Measurements from ENCODE around the gene SLC22A23. TPM values are rescaled to one million over a fixed set of nuclear protein-coding genes. Genes with fewer than 3 reads are reported as not detected.

The SLC22A23 gene
- 5.5 TPM for polyA plus RNA-seq (2012; ENCODE audit: insufficient read depth, insufficient read length)

DNA sequence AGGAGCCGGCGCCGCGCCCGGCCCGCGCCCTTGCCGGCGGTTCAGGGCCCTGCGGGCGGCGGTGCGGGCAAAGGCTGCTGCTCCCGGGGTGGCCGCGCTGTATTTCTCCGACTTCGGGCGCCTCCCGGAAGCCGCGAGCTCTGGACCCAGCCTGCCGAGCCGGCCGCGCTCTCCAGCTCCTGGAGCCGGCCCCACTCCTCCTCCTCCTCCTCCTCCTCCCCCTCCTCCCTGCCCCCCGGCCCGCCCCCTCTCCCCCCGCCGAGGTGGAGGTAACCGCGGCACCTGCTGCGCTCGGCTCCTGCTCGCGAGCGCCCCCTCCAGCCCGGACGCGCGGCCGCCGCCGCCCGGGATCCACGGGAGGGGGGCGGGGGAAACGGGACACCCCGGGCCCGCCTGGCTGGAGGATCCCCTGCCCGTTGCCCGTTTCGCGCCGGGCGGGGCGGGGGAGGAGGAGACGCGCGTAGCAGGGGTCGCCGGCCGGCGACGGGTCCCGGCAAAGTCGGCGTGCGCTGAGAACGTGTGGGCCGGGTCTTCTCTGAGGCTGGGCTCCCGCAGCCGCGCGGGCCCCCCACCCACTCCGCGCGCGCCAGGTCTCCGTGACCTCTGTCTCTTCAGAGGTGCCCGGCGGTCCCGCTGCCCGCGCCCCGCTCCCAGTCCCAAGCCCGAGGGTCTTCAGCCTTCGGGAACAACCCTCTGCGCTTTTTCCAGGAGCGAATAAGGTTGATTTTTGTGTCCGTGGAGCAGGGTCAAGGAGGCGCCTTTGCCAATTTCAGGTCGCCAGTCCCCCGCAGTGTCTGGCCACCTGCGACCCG lies at the start of gene SLC22A23:
Gene SLC22A23, minus strand, starts transcription at position 153 of the 812 bp plus-strand sequence. CDS start 491 bp downstream, outside the sequence.
- H3K4me3 ChIP-seq (ENCODE audit: low read length) = peak within 1 kb of the TSS; percentile 42
- DNase-seq (ENCODE audit: low read depth, low spot score) = peak; percentile 30

DNA sequence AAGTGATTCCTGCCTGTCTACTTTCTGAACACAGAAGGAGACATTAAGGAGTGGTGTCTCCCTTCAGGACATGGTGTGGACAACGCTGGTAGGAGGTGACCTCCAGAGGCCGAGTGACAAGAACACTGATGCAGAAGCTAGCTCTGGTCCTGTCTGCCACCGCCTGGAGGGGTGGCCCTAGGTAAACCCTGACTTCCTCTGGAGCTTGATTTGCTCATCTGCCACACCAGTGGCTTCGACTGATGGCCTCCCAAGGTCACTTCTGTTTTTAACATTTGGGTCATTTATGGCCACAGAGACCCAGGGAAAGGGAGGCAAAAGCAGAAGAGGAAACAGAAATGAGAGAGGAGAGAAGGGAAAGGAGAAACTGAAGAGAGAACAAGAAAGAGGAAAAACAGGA lies 49.4 kb upstream of the SLC22A23 start:
- no peak overlapping the region for H3K4me3 ChIP-seq (ENCODE audit: low read length)
- DNase-seq (ENCODE audit: low read depth, low spot score) = no peak

DNA sequence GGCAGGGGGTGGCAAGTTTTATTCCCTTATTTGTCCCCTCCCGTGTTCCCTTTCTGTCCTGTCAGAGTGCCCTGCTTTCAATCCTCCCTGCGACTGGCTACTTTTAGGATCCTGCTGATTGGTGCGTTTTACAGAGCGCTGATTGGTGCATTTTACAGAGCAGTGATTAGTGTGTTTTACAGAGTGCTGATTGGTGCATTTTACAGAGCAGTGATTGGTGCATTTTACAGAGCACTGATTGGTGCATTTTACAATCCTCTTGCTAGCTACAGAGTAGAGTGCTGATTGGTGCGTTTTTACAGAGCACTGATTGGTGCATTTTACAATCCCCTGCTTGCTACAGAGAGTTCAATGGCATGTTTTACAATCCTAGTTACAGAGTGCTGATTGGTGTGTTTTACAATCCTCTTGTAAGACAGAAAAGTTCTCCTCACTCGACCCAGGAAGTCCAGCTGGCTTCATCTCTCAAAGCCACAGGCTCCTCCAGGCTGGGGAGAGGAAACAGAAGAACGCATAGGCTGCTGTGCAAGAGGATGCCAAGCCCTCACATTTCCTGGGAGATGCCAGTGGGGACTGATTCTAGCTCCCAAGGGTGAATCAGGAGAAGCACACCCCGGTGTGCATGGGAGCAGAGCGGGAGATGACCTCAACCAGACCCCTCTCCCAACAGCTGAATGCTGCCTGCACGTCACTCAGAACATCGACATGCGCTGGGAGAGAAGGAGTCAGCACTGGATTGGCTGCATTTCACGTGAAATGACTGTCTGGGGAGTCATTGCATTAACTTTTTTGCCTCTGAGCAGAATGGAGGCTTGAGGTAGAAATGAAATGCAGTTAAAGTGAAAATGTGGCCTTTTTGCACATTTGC lies 48.3 kb upstream of the SLC22A23 start:
- no peak overlapping the region for H3K4me3 ChIP-seq (ENCODE audit: low read length)
- no peak for DNase-seq (ENCODE audit: low read depth, low spot score)

DNA sequence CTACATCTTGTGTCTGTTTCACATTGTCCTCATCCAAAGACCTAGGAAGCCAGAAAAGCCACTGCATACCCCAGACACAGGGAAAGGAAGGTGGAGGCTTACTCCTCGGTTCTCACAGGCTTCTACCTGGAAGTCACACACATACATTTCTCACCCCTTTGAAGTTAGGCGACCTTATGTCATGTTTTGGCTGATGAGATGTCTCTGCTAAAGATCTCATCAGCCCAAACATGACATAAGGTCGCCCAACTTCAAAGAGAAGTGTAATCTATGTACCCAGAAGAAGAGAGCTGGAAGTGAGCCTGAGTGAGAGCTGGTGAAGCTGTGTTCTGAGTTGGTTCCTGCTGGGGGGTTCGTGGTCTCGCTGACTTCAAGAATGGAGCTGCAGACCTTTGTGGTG lies 47.5 kb upstream of the SLC22A23 start:
- H3K4me3 ChIP-seq (ENCODE audit: low read length) = no peak overlapping the region
- no peak for DNase-seq (ENCODE audit: low read depth, low spot score)

DNA sequence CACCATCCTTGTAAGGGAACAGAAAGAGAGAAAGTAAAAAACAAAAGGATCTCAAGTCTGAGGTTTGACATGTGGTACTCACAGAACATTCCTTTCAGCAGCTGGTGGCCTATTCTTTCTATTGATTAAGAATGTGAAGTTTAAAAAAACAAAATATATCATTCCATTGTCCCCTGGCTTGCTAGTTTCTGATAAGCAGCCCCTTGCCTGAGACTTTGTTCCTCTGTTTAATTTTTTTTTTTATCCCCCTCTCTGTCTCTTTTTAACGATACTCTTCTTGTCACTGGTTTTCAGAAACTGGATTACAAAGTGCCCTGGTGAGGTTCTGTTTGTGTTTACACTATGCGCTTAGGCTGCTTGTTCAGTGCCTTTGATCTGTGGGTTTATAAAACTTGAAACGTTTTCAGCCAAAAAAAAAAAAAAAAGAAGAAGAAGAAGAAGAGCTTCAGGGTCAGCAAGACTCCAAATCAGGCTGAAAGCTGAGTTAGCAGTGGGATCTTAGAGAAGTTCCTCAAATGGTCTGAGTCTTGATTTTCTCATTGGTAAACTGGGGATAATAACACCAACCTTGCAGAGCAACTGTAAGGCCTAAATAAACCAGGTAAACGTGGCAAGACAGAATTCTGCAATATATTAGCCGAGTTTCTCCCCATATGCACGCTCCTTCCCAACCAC lies 45.1 kb upstream of the SLC22A23 start:
- DNase-seq (ENCODE audit: low read depth, low spot score) = no peak
- H3K4me3 ChIP-seq (ENCODE audit: low read length) = no peak overlapping the region

GRCh38 chr6:3500262-3501014 lies 43.6 kb upstream of the SLC22A23 start:
- H3K4me3 ChIP-seq (ENCODE audit: low read length) = no peak overlapping the region
- DNase-seq (ENCODE audit: low read depth, low spot score) = no peak

DNA sequence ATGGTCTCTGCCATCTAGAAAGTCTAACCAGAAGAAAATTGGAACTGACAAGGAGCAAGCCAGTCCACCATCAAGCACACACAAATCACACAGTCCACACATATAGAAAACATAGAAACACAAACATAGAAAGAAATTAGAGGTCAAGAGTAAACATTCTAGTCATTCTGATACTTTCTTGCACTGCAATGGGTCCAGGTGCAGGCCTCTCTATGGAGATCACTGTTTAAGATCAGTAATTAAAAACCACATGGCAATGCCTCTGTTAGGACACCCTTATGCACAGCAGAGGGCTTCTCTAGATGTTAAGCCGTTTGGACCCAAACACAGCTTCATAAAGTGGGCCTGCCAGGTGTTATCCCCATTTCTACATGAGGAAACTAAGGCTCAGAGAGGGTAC lies 42.8 kb upstream of the SLC22A23 start:
- DNase-seq (ENCODE audit: low read depth, low spot score) = no peak
- no peak overlapping the region for H3K4me3 ChIP-seq (ENCODE audit: low read length)

GRCh38 chr6:3496395-3496794 lies 39.5 kb upstream of the SLC22A23 start:
- no peak for DNase-seq (ENCODE audit: low read depth, low spot score)
- no peak overlapping the region for H3K4me3 ChIP-seq (ENCODE audit: low read length)

- H3K4me3 ChIP-seq (ENCODE audit: low read length) = no peak overlapping the region
- DNase-seq (ENCODE audit: low read depth, low spot score) = no peak
Observed at GRCh38 chr6:3494391-3495100, 37.7 kb upstream of the SLC22A23 start.

DNA sequence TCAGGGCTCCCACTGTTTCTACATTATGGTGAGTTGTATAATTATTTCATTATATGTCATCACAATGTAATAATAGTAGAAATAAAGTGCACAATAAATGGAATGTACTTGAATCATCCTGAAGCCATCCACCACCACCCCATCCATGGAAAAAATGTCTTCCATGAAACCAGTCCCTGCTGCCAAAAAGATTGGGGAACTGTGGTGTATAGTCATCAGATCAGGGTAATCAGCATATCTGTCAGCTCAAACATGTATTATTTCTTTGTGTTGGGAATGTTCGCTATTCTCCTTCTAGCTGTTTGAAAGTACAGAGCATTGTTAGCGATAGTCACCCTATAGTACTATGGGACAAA lies 33.8 kb upstream of the SLC22A23 start:
- no peak overlapping the region for H3K4me3 ChIP-seq (ENCODE audit: low read length)
- no peak for DNase-seq (ENCODE audit: low read depth, low spot score)

DNA sequence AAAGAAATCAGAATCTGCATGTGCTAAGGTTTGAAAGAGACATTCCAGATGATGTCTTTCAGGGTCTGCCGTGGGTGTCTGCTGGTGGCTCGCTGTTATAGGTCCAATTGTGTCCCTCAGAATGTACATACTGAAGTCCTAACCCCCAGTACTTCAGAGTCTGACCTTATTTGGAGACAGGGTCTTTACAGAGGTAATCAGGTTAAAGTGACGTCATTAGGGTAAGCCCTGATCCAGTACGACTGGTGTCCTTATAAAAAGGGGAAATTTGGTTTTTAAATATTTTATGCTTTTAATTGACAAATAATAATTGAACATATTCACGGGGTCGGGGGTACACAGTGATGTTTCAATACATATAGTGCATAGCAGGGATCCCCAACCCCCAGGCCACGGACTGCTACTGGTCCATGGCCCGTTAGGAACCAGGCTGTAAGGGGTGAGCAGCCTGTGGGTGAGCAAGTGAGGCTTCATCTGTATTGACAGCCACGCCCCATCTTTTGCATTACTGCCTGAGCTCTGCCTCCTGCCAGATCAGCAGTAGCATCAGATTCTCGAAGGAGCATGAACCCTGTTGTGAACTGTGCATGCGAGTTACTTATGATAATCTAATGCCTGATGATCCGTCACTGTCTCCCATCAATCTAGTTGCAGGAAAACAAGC lies 33.2 kb upstream of the SLC22A23 start:
- no peak for DNase-seq (ENCODE audit: low read depth, low spot score)
- H3K4me3 ChIP-seq (ENCODE audit: low read length) = no peak overlapping the region

DNA sequence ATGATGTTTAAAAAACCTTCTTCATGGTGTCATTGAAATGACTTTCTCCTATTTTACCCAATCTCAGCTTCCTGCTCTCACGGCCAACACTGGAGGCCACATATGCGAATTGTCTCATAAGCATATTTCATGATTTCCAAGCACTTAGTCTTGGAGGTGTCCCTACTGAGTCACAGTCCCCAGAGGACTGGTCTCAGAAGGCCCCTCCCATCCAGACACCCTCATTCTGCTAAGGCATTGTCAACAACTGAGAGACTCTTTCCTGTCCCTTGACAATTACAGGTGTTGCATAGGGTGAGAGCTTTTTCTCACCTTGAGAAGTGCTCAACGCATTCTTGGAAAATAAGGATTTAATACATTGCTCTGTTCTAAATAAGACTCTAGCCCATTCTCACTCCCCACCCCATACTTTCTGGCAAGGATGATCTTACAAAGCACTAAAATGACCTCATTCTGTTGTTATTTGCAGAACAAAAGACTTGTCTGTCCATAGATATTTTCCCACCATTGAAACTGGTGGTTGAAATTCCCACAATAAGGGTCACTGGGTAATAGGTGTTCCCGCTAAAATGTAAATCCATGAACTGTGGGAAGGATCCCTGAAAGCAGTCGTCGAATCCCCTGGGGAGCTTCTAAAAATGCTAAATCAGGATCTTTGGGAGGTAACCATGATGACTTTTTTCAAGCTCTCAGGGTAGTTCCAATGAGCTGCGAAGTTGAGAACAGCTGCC lies 32.3 kb upstream of the SLC22A23 start:
- DNase-seq (ENCODE audit: low read depth, low spot score) = no peak

DNA sequence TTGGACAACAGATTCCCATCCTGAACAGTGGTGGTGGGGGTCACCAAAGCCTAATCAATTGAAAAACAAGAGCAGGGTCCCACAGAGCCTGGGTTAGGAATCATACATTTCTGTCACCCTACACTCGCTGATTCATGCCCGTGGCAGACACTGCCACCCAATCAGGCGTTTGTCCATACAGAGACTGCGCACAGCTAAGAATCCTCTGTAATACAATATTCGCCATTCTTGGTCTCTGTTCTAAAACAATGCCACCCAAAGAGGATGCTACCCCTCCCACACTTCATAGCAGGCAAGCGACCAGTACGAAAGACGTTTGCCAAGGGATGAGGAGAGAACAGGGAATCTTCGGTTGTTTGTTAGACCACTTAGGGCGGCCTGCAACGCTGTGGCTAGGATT lies 28.1 kb upstream of the SLC22A23 start:
- no peak overlapping the region for H3K4me3 ChIP-seq (ENCODE audit: low read length)
- DNase-seq (ENCODE audit: low read depth, low spot score) = no peak

More for the DNA sequence above, 32.3 kb upstream of the SLC22A23 start:
- no peak overlapping the region for H3K4me3 ChIP-seq (ENCODE audit: low read length)

DNA sequence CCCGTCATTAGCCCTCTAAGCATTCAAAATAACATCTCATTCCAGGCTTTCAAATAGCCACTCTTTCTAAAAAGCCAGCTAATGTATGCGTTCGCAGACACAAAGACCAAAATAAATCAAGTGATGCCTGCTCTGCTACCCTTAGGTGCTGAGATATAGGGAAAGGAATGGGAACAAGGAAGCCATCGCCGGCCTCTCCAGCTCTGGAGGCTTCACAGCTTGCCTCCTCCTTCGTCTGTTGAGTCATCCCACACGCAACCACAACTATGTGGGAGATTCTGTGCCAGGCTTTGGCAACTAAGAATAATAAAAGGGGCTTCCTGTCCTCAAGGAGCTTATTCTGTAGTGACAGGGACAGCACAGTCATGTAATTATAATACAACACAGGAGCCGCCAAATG lies 27.3 kb upstream of the SLC22A23 start:
- DNase-seq (ENCODE audit: low read depth, low spot score) = no peak
- H3K4me3 ChIP-seq (ENCODE audit: low read length) = no peak overlapping the region

GRCh38 chr6:3483675-3484074 lies 26.8 kb upstream of the SLC22A23 start:
- H3K4me3 ChIP-seq (ENCODE audit: low read length) = no peak overlapping the region
- no peak for DNase-seq (ENCODE audit: low read depth, low spot score)

- no peak overlapping the region for H3K4me3 ChIP-seq (ENCODE audit: low read length)
- DNase-seq (ENCODE audit: low read depth, low spot score) = no peak
Observed at GRCh38 chr6:3482869-3483268, 26.0 kb upstream of the SLC22A23 start.

- no peak overlapping the region for H3K4me3 ChIP-seq (ENCODE audit: low read length)
- no peak for DNase-seq (ENCODE audit: low read depth, low spot score)
Observed at GRCh38 chr6:3481640-3482039, 24.8 kb upstream of the SLC22A23 start.

All from Jurkat, Clone E6-1 (cell line).